HK-2 (cell line): ENCODE results near the gene DIS3L2.
"Not testable (repeated sequence)": the region's sequence is repeated elsewhere in the genome, so short reads cannot be mapped to it uniquely, and the experiment has no call there.

Experiments
- DNase-seq: peaks from one replicate; pipeline ENCODE4 v3.0.0-alpha.2; 2018; ENCODE audit not compliant: unreplicated experiment

DIS3L2 gene

GRCh38 chr2:232116852-232117251 lies 155.3 kb downstream of the DIS3L2 start:
- DNase-seq, result no peak

DNA sequence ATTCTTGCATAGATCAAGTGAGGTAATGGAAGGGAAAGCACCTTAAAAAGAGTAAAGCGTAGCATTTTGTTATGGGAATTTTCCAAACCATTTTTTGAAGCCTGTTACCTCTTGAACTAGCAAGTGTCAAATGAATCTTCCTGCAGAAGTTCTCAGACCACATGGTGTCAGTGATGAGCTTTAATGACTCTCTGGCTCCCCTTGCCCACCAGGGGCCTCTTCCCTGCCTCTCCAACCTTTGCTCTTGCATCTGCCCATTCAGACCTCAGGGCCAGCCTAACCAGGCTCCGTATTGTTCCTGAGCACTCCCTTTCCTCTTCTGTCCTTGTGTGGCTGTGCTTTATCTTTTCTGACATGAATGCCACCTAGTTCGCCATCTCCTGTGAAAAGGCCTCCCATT lies 155.9 kb downstream of the DIS3L2 start:
- DNase-seq, result no peak

DNA sequence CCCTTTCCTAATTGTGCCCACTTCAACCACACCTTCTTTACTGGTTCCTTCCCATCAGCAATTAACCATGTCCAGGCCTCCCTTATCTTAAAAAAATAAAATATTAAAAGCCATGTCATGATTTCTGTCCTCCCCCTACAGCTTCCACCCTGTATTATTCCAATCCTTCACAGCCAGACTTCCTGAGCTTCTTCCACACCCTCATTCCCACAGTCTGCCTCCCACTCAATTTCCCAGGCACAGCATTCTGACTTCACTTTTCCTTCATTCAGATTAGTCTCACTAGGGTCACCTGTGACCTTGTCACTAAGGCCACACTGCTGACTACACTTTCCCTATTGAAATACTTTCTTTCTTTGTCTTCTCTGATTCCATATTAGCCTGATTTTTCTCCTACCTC lies 159.4 kb downstream of the DIS3L2 start:
- no peak for DNase-seq

DNA sequence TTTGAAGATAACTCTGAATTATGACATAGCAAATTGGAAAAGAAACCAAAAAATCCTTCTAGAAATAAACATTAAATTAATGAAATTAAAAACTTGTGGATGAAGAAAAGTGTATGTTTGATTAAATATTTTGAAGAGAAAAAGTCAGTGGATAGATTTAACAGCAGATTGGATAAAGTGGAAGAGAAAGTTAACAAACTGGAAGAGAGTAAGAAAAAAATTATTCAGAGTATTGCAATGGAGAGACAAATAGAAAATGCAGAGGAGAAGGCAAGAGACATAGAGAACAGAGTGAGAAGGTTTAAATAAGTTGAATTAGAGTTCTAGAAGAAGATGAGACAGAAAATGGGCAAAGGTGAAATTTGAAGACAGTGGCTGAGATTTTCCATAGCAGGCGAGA lies 162.8 kb downstream of the DIS3L2 start:
- no peak for DNase-seq

GRCh38 chr2:232126301-232127099 lies 165.0 kb downstream of the DIS3L2 start:
- no peak for DNase-seq

DNA sequence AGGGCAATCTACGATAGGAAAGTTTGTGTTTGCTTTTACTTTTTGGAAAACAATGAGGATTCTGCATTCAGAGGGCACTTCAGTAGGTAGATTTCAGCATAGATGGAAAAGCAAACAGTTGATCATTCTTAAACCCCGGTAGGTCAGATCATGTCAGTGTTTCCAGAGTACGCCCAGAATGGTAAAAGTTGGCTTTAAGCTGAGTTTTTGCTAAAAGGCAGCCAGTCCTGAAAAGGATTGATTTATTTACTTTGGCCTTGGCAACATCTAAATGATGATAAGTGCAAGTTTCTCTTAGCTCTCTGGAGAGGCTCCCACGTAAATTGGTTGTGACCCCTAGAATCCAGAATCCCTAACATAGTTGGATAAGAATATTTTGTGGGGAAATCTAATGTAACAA lies 168.0 kb downstream of the DIS3L2 start:
- DNase-seq, result no peak

DNA sequence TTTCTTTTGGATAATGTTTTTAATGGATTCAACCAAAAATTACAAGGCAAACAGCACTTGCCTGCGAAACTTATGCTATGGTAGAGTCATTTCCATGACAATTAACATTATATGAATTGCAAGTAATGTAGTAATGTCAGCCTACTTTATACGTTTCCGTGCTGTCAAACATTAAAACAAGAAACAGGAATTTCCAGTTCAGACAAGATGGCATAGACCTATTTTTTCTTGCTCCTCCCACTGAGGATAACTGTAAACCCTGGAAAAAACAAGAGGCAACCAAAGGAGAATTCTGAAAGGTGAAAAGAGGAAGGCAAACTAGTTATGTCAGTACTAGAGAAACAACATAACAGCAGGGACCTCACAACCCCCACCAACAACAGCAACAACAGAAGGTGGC lies 170.7 kb downstream of the DIS3L2 start:
- DNase-seq, result no peak

DNA sequence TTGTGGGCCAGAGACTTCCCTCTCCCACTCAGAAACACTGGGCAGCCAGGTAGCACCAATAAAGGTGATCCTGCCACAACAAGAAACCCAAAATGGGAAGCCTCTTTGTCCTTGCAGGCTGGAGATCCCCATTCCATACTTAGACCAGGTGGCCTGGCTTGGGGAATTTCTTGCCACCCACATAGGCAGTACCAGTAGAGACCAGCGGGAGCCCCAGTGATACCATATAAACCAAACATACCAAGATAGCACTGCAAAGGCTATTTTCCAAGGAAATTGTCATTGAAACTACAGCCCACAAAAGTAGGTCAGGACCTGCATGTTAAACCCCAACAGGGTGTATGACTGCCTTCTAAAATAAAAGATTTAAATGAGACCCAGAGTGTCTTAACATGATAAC lies 171.6 kb downstream of the DIS3L2 start:
- DNase-seq, result peak; percentile 7

GRCh38 chr2:232134939-232135338 lies 173.4 kb downstream of the DIS3L2 start:
- DNase-seq, result no peak

- DNase-seq, result no peak
Measured at GRCh38 chr2:232137356-232138147, 176.0 kb downstream of the DIS3L2 start.

DNA sequence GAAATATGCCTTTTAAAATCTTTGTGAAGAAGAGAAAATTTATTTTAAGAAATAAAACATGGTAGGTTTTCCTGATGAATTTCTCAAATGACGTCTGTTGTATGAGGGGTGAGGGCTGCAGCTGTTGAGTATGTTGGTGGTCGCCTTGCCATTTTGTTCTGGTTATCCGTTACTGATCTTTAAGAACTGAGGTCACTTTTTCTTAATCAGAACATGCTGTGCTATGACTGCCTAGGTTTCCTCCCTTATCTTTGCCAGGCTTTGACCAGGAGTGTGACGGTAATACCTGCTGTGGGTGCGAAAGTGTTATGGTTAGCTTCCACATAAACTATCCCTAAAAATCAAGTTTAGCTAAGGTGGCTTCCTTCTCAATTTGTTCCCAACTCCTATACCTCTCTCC lies 176.9 kb downstream of the DIS3L2 start:
- no peak for DNase-seq

- no peak for DNase-seq
Measured at GRCh38 chr2:232139171-232139594, 177.7 kb downstream of the DIS3L2 start.

GRCh38 chr2:232139786-232140562 lies 178.5 kb downstream of the DIS3L2 start:
- DNase-seq, result no peak

- no peak for DNase-seq
Measured at GRCh38 chr2:232141591-232141990, 180.1 kb downstream of the DIS3L2 start.

- DNase-seq, result peak; percentile 28
Measured at GRCh38 chr2:232142049-232142448, 180.5 kb downstream of the DIS3L2 start.

- no peak for DNase-seq
Measured at GRCh38 chr2:232142502-232142901, 181.0 kb downstream of the DIS3L2 start.

GRCh38 chr2:232146294-232146693 lies 184.8 kb downstream of the DIS3L2 start:
- DNase-seq, result no peak

- DNase-seq, result no peak
Measured at GRCh38 chr2:232147440-232148077, 186.0 kb downstream of the DIS3L2 start.

- no peak for DNase-seq
Measured at GRCh38 chr2:232162187-232162586, 200.7 kb downstream of the DIS3L2 start.

GRCh38 chr2:232170396-232170795 lies 208.9 kb downstream of the DIS3L2 start:
- no peak for DNase-seq

DNA sequence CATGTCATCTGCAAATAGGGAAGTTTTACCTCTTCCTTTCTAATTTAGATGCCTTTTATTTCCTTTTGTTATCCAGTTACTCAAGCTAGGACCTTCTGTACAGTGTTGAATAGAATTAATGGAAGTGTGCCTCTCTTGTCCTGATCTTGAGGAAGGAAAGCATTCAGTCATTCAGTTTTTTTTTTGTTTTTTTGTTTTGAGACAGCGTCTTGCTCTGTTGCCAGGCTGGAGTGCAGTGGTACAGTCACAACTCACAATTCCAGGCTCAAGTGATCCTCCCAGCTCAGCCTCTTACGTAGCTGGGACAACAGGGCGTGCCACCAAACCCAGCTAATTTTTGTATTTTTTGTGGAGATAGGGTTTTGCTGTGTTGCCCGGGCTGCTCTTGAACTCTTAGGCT lies 213.1 kb downstream of the DIS3L2 start:
- no peak for DNase-seq

DNA sequence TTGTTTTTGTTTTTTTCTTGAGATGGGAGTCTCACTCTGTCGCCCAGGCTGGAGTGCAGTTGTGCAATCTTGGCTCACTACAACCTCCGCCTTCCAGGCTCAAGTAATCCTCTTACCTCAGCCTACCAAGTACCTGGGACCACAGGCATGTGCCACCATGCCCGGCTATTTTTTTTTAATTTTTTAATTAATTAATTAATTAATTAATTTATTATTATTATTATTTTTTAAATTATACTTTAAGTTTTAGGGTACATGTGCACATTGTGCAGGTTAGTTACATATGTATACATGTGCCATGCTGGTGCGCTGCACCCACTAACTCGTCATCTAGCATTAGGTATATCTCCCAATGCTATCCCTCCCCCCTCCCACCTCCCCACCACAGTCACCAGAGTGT lies 215.1 kb downstream of the DIS3L2 start:
- not testable (repeated sequence) for DNase-seq
